Keratinocyte (primary cell): ENCODE measurements around the gene NF2. TPM values are rescaled to one million over a fixed set of nuclear protein-coding genes. Genes with fewer than 3 reads are reported as not detected.

Experiments used
- DNase-seq: peaks from one replicate; pipeline ENCODE4 v3.0.0-alpha.2; 2011; ENCODE audit warnings: low read depth, missing footprints, low spot score
- FAIRE-seq: peaks from 2 replicates; lab custom pipeline; 2011; peaks lifted over from hg19 to GRCh38; lab: Jason Lieb, UNC
- H2AFZ ChIP-seq: 2 replicates; pipeline ENCODE4 v1.6.0; 2012; ENCODE audit warnings: low read length, control low read depth, inconsistent platforms; ENCODE audit not compliant: control insufficient read depth
- H3K27ac ChIP-seq: 2 replicates; pipeline ENCODE4 v1.5.1; 2011; ENCODE audit warnings: low read length; ENCODE audit not compliant: control insufficient read depth, insufficient read depth
- H3K27me3 ChIP-seq: 3 replicates; pipeline ENCODE4 v1.6.0; 2011; ENCODE audit warnings: low read length; ENCODE audit not compliant: control insufficient read depth, insufficient read depth; ENCODE audit errors: extremely low read depth
- H3K36me3 ChIP-seq, 2 experiments: 2 replicates in 1 of 2; 3 replicates in 1 of 2; pipeline ENCODE4 v1.5.1; 2011; ENCODE audit warnings: low read length in 2 of 2, mild to moderate bottlenecking in 1 of 2; ENCODE audit not compliant: control insufficient read depth in 2 of 2, insufficient read depth in 2 of 2; ENCODE audit errors: extremely low read depth in 1 of 2
- H3K4me1 ChIP-seq: 3 replicates; pipeline ENCODE4 v1.5.1; 2011; ENCODE audit warnings: low read length; ENCODE audit not compliant: control insufficient read depth, insufficient read depth; ENCODE audit errors: extremely low read depth
- H3K4me2 ChIP-seq: 3 replicates; pipeline ENCODE4 v1.6.0; 2011; ENCODE audit warnings: low read depth, low read length; ENCODE audit not compliant: control insufficient read depth, insufficient read depth; ENCODE audit errors: extremely low read depth
- H3K4me3 ChIP-seq, 3 experiments: fragments of 200-600 bp in 1 of 3; sonication (generic) in 1 of 3; 2 replicates in 2 of 3; 3 replicates in 1 of 3; pipeline ENCODE4 v1.5.1; 2011 to 2016; ENCODE audit warnings: low read length in 3 of 3, mild to moderate bottlenecking in 3 of 3, control low read depth in 2 of 3, inconsistent platforms in 1 of 3, low read depth in 1 of 3, mixed read lengths in 1 of 3, mixed run types in 1 of 3, moderate library complexity in 1 of 3; ENCODE audit not compliant: control insufficient read depth in 2 of 3, insufficient read depth in 2 of 3; ENCODE audit errors: extremely low read depth in 1 of 3
- H3K79me2 ChIP-seq: 2 replicates; pipeline ENCODE4 v1.6.0; 2012; ENCODE audit warnings: low read length; ENCODE audit not compliant: control insufficient read depth, insufficient read depth
- H3K9ac ChIP-seq: 3 replicates; pipeline ENCODE4 v1.6.0; 2011; ENCODE audit warnings: low read length; ENCODE audit not compliant: control insufficient read depth, insufficient read depth; ENCODE audit errors: extremely low read depth
- H3K9me1 ChIP-seq: 3 replicates; pipeline ENCODE4 v1.6.0; 2011; ENCODE audit warnings: low read length; ENCODE audit not compliant: control insufficient read depth, insufficient read depth; ENCODE audit errors: extremely low read depth
- H3K9me3 ChIP-seq: 2 replicates; pipeline ENCODE4 v1.5.1; 2012; ENCODE audit warnings: low read depth, low read length; ENCODE audit not compliant: control insufficient read depth
- H4K20me1 ChIP-seq: 3 replicates; pipeline ENCODE4 v1.6.0; 2011; ENCODE audit warnings: low read length; ENCODE audit not compliant: control insufficient read depth, insufficient read depth; ENCODE audit errors: extremely low read depth
- CTCF ChIP-seq, 3 experiments: IDR thresholded peaks in 1 of 3; conservative IDR thresholded peaks in 1 of 3; optimal IDR thresholded peaks in 1 of 3; 2 replicates in 2 of 3; 3 replicates in 1 of 3; pipeline versions ENCODE3 to v1.5.1; 2011; ENCODE audit warnings: low read length in 3 of 3, mild to moderate bottlenecking in 3 of 3, moderate library complexity in 2 of 3, control low read depth in 1 of 3, inconsistent platforms in 1 of 3; ENCODE audit not compliant: insufficient read depth in 2 of 3; ENCODE audit errors: extremely low read depth in 1 of 3
- EZH2 ChIP-seq: IDR thresholded peaks from one replicate; pipeline ENCODE4 v1.6.1; 2012; ENCODE audit warnings: inconsistent platforms, mild to moderate bottlenecking, low read length, moderate library complexity
- dilution Hi-C: fragments of 300-500 bp; cut with MboI; formaldehyde crosslinking; loops from one replicate; pipeline ENCODE4 v1.7.0; 2020; ENCODE audit warnings: low sequenced_read_pairs; ENCODE audit not compliant: extremely low pct_ligation_motif_present
- polyA plus RNA-seq, 5 experiments: library from polyadenylated mRNA; depleted of rRNA in 3 of 5; stranded (reverse) in 3 of 5; stranded (forward) in 1 of 5; unstranded in 1 of 5; fragments of >200 nt; gene quantifications; 1 replicate in 1 of 5; 2 replicates in 3 of 5; 3 replicates in 1 of 5; pipeline versions ENCODE4 v1.2.1 to v1.2.3, GENCODE V29; 2011 to 2012; ENCODE audit warnings: missing spikeins in 2 of 5, low read depth in 1 of 5, low replicate concordance in 1 of 5

The NF2 gene
- polyA plus RNA-seq, 1 donor (not counting 4 experiments of a cell fraction or from before 2014, with no cell fraction given), result 50.2 TPM

GRCh38 chr22:29606320-29606719 lies 2.9 kb downstream of the NF2 start:
- DNase-seq (no peak), FAIRE-seq (no peak)
- Histone ChIP-seq H3K4me2 (no peak overlapping the region), H4K20me1 (no peaks in the 10 kb centered on the region), H2AFZ (no peak overlapping the region), H3K9me3 (no peaks in the 10 kb centered on the region), H3K27ac (no peak overlapping the region), H3K79me2 (peaks cover 79% of the 10 kb centered on the region), H3K4me3 (no peak overlapping the region), H3K4me1 (peaks cover 17% of the 10 kb centered on the region), H3K9me1 (no peaks in the 10 kb centered on the region), H3K36me3 (peaks cover 3 to 14% of the 10 kb centered on the region in 2 experiments), H3K27me3 (no peaks in the 10 kb centered on the region), H3K9ac (no peak overlapping the region)
- no peak for TF ChIP-seq CTCF (optimal IDR thresholded peaks at IDR 0.05 in 1 of 3, IDR thresholded peaks at IDR 0.05 in 1 of 3, conservative IDR thresholded peaks at IDR 0.05 in 1 of 3; ENCODE audit: extremely low read depth in 1 of 3, insufficient read depth in 2 of 3, low read length in 3 of 3)
- TF ChIP-seq EZH2, result no peak
- dilution Hi-C loops, result no loop called here

- no peaks in the 10 kb centered on the region for H4K20me1 ChIP-seq
- no peaks in the 10 kb centered on the region for H3K9me3 ChIP-seq
- DNase-seq, result no peak
- no peak for FAIRE-seq
- dilution Hi-C loops, result no loop called here
- no peak overlapping the region for H3K9ac ChIP-seq
- H3K4me3 ChIP-seq, result no peak overlapping the region
- H3K27me3 ChIP-seq, result no peaks in the 10 kb centered on the region
- H3K27ac ChIP-seq, result no peak overlapping the region
- TF ChIP-seq CTCF (optimal IDR thresholded peaks at IDR 0.05 in 1 of 3, IDR thresholded peaks at IDR 0.05 in 1 of 3, conservative IDR thresholded peaks at IDR 0.05 in 1 of 3; ENCODE audit: extremely low read depth in 1 of 3, insufficient read depth in 2 of 3, low read length in 3 of 3), result no peak
- no peak for TF ChIP-seq EZH2
- no peak overlapping the region for H3K4me2 ChIP-seq
- H3K9me1 ChIP-seq, result no peaks in the 10 kb centered on the region
- H3K79me2 ChIP-seq, result peaks cover 90% of the 10 kb centered on the region
- peaks cover 5 to 14% of the 10 kb centered on the region in 2 experiments for H3K36me3 ChIP-seq
- H2AFZ ChIP-seq, result no peak overlapping the region
- peaks cover 13% of the 10 kb centered on the region for H3K4me1 ChIP-seq
Observed at GRCh38 chr22:29607426-29607825, 4.0 kb downstream of the NF2 start.
